ENCODE data around the gene INPP5A.
"Not testable (repeated sequence)": the region's sequence is repeated elsewhere in the genome, so short reads cannot be mapped to it uniquely, and the experiment has no call there.

Gene INPP5A

DNA sequence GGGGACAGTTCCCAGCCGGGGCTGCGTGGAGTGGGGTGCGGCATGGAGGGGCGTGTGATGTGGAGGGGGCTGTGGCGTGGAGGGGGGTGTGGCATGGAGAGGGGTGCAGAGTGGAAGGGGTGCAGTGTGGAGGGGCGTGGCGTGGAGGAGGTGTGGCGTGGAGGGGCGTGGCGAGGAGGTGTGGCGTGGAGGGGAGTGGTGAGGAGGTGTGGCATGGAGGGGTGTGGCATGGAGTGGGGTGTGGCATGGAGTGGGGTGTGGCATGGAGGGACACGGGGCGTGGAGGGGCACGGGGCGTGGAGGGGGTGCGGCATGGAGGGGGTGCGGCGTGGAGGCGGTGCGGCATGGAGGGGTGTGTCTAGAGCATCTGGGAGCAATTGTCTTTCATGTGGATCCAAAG, 214.8 kb downstream of the INPP5A start:
- no peak for DNase-seq

DNA sequence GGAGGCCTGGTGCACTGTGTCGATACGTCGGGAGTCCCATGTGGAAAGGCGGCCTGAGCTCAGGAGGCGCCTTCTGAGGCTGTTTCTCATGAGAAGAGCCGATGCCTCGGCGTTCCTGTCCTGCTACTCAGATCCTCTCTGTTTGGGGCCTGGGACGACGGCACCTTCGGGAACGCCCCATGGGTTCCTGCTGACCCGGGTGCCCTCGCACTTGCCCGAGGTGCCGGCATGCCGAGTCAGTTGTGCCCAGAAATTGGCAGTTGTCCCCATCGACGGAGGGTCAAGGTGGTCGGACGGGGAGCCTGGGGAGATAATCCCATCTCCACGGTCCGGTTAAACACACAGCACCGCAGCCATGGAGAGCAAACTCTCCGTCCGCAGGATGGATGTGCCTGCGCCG, 215.4 kb downstream of the INPP5A start:
- no peak for DNase-seq

DNA sequence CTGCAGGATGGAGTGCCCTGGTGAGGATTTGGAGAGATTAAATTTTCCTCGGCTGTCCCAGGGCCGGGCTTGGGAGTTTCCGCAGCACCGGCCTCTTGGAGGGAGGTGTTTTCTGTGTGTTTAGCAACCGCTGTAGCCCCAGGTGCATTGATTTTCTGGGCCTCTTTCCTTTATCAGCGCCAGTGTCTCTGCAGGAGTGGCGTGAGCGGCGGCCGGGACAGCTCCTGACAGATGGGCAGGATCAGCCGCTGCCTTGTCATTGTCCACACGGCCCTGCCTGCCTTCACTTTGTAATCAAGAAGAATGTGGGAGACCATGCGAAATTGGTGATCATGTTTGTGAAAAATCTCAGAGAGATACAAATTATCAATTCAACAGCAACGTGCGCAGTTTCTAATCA, 216.0 kb downstream of the INPP5A start:
- DNase-seq = no peak

DNA sequence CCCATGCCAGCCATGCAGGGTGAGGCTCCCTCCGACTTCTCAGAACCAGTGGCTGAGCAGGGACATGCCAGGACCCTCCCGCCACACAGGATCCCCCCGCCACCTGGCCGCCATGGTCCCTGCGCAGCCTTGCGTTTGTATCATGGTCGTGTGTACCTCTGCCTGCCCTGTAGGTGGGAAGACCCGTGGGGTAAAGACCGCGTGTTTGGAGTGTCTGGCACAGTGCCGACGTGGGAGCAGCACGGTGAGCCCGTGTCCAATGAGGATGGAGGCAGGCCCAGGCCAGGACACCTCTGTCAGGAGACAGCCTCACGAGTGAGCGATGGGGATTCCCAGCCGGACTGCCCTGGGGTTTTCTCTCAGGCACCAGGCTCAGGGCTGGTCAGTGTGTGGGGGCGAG, 216.5 kb downstream of the INPP5A start:
- no peak for DNase-seq

GRCh38 chr10:132755166-132755711, 217.7 kb downstream of the INPP5A start:
- no peak for DNase-seq

DNA sequence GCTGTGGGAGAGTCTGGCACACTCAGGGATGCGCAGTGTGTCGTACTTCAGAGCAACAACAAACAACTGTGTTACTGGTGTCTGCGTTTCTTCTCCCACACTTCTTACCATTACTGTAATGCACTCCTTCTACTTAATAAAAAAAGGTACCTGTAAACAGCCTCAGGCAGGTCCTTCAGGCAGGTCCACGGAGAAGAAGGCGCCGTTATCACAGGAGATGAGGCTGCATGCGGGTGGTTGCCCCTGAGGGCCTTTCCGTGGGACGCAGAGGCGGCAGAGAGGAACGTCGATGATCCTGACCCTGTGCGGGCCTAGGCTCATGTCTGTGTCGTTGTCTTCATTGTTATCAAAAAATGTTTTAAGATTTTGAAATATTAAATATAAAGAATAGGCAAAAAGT, 219.0 kb downstream of the INPP5A start:
- DNase-seq = no peak

DNA sequence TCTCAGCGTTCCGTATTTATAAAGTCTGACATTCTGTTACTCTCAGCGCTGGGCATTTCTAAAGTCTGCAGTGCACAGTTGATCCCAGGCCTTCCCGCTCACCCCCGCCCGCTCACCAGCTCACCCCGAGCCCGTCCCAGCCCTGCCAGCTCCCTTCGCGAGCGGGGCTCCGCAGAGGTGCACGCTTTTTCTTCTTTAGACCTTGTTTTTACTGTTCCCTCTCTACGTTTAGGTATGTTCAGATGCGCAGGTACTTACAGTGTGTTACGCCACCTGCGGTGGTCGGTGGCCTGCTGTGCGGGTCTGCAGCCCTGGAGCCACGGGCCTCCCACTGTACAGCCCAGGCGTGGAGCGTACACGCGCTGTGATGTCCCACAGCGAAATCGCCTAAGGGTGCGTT, 219.6 kb downstream of the INPP5A start:
- no peak for DNase-seq

DNA sequence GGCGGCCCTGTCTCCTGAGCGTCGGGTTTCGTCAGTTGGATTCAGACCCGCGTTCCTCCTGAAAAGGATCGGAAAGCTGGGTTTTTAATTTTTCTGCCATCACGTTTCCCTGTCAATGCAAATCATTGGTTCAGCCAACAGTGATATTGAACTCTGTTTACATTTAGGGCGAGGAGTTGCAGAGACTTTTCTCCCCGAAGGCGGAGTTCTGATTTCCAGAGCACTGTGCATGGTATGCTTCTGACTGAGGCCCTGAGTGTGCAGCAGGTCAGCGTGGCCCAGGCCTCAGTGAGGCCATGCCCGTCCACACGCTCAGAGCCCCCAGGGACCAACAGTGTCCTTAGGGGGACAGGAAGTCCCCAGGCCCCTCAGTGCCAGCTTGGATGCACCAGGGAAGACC, 221.3 kb downstream of the INPP5A start:
- DNase-seq = no peak

DNA sequence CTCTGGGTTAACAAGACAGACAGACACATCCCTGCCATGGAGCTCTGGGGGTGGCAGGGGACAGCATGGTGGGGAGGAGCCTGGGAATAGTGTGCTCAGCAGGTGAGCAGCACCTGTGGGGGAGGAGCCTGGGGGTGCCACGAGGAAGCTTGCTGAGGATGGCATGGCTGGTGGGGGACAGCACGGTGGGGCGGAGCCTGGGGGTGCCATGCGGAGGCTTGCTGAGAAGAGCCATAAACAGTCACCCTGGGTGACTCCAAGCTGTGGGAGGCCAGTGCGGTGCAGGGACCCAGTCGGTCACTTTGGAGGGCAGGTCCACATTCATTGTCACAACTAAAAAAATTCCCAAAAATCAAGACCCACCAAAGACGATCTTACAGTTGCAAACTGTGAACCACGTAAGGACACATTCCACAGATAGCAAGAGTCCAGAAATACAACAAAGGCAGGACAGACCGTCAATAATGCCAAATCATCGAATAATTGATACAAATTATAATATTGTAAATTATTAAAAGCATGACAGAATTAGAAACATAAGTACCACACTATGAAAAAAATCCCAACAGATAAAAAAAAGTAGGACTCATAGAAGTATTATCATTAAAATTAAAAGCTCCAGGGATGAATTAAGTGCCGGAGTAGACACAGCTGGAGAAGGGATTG, 223.9 kb downstream of the INPP5A start:
- no peak for DNase-seq

- DNase-seq = no peak
Observed at GRCh38 chr10:132762267-132762666, 224.7 kb downstream of the INPP5A start.

DNA sequence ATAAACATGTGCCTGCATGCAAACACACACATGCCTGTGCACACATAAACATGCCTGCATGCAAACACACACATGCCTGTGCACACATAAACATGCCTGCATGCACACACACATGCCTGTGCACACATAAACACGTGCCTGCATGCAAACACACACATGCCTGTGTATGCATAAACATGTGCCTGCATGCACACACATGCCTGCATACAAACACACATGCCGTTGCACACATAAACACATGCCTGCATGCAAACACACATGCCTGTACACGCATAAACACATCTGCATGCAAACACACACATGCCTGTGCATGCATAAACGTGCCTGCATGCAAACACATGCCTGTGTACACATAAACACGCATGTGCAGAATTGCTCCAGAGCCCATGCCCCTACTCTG, 226.0 kb downstream of the INPP5A start:
- no peak for DNase-seq

DNA sequence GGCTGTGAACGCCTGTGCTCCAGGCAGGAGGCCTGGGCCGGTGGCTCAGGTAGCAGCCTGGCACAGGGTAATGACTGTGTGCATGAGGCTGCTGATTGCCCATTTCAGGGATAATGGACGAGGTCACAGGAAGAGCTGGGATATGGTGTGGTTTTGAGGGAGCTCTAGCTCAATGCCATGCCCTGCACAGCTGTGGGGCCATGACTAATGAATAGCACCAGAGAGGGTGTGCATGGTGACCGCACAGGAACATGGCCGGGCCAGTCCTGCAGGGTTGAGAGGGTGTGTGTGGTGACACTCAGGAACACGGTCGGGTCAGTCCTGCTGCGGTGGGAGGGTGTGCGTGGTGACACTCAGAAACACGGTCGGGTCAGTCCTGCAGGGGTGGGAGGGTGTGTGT, 226.5 kb downstream of the INPP5A start:
- DNase-seq = no peak

- DNase-seq = no peak
Observed at GRCh38 chr10:132765435-132765834, 227.8 kb downstream of the INPP5A start.

DNA sequence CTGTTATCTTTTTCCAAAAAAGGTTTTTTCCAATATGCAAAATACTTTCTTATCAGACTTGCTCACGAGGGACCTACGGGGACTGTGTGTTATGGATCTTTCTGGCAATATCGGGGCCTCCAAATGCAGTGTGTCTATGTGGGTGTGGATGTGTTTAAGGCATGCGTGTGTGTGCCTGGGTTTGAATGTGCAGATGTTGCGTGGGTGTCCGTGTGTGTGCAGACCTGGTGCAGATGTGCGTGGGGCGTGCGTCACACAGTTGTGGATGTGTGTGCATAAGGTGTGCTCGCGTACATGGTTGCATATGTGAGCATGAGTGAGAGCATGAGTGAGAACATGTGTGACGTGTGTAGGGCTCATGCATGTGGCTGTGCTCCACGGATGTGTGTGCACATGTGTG, 228.7 kb downstream of the INPP5A start:
- no peak for DNase-seq

DNA sequence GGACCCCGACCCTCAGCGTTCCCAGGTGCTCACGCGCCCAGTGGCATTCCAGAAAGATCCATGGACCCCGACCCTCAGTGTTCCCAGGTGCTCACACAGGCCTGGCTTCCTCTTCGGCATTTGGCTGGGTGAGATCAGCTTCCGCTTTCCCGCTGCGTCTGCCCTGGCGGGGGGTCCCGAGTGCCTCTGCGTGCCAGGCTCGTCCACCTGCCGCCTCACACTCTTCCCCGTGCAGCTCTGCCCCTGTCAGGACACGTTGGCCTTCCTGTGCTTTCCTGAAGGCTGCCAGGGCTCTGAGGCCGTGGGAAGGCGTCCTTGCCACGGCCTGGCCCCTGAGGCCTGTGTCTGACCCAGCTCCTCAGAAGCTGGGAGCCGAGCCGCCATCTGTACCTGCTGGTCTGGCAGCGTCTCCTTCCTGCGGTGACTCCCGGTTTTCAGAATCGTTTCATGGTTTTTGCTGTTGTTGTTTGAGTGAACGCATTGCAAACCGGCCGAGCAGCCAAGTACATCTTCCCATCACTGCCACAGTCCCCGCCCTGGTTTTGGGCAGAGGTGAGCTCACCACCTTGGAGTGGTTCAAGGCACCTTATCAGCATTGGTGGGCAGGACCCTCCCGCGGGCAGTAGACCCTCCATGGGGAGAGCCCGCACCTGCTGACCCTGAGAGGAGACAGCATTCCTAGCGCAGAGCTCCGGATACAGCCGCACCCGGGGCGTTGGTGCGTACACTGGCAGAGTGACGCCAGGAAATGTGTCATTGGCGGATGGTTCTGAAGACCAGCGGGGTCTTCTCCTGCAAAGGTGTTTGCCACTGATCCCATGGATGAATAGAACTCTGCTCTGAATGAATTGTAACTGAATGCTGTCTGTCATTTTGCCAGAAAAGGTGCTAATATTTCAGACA, 231.0 kb downstream of the INPP5A start:
- DNase-seq = no peak

GRCh38 chr10:132770061-132771021, 232.8 kb downstream of the INPP5A start:
- no peak for DNase-seq

DNA sequence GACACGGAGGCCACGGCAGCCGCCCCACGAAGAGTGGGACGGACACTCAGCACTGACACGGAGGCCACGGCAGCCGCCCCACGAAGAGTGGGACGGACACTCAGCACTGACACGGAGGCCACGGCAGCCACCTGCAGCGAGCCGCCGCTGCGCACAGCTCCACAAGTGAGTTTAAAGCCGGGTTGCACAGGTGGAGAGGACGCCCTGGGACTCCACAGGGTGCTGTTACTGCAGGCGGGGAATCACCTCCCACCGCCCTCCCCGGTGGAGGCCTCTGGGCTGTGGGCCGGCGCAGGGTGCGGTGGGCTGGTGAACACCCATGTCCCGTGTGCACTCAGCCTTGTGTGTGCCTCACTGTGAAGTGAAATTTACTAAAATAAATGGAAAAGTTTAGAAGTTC, 235.2 kb downstream of the INPP5A start:
- not testable (repeated sequence) for DNase-seq

DNA sequence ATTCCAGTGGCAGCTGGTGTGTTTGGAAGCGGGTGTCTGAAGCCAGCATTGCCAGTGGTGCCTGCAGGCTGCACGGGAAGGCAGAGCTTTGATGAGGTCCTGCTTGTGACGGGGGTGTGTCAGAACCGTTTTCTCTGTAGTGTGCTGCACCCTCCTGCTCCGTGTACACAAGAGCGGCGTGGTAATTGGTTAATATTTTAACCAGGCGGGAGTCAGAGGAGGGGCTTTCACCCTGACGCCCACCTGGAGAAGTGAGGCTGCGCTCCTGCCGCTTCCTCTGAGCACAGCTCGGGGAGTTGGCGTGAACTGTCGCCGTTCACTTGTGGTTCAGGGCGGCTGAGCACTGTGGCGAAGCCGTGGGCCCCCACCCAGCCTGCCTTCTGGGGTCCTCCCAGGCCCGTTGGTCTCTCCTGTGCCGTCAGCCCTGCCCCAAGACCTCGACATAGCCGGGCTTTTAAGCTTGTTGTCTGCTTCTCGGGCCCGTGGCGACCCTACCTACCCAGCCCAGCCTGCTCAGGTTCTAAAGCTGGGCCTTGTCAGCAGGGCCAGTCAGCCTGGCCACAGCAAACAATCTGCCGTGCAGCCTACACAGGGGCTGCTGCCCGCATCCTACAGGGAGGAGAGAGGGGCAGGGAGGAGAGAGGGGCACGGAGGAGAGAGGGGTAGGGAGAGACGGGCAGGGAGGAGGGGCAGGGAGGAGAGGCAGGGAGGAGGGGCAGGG, 236.8 kb downstream of the INPP5A start:
- DNase-seq = no peak

DNA sequence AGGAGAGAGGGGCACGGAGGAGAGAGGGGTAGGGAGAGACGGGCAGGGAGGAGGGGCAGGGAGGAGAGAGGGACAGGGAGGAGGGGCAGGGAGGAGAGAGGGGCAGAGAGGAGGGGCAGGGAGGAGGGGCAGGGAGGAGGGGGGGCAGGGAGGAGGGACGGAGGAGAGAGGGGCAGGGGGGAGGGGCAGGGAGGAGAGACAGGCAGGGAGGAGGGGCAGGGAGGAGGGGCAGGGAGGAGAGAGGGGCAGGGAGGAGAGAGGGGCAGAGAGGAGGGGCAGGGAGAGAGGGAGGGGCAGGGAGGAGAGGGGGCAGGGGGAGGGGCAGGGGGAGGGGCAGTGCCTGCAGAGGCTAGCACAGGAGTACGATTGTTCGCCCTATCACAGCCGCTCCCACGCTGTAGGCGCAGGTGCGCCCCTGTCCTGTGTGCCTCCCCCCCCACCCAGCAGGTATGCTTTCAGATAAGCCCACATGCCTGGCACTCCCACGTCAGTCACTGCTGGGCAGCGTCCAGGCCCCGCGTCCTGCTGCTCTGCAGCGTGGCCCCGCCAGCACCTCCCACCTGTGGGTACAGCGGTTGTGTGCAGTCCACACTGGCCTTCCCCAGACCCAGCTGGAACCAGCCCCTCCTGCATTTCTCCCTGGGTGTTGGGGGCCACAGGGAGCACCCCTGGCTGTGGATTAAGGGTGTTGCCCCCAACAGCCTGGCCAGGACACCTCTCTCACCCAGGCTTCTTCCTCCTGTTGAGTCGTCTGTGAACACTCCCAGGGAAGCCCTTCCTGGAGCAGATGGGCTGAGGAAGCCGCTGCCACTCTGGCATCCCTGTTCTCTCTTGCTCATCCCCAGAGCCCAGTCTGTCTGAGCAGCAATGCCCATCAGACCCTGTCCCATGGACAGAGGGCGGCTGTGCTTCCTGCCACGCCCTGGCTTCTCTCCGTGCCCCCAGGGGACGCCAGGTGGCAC, 237.6 kb downstream of the INPP5A start:
- DNase-seq = no peak

GRCh38 chr10:132776186-132776585, 238.6 kb downstream of the INPP5A start:
- DNase-seq = no peak

GRCh38 chr10:132776821-132777220, 239.2 kb downstream of the INPP5A start:
- no peak for DNase-seq
